Tibial nerve (tissue), 4 donors: ENCODE measurements around the gene MEA1. TPM values are rescaled to one million over a fixed set of nuclear protein-coding genes. Genes with fewer than 3 reads are reported as not detected.

Experiments used
- DNase-seq, 2 donors: peaks; one replicate each; pipeline ENCODE4 v3.0.0-alpha.2; 2019; ENCODE audit warnings: low spot score in 2 of 2
- H3K27ac ChIP-seq, 4 donors: fragments of 200-600 bp; sonication (generic) in 3 of 4; one replicate each; pipeline ENCODE4 v1.5.1; 2017 to 2019; ENCODE audit warnings: mild to moderate bottlenecking in 1 of 4
- H3K27me3 ChIP-seq, 2 donors: fragments of 200-600 bp; sonication (generic) in 1 of 2; one replicate each; pipeline versions ENCODE4 v1.5.1 to v1.6.0; 2017 to 2019
- H3K36me3 ChIP-seq, 3 donors: fragments of 200-600 bp; sonication (generic); one replicate each; pipeline ENCODE4 v1.5.1; 2018 to 2019
- H3K4me1 ChIP-seq, 4 donors: fragments of 200-600 bp; sonication (generic) in 3 of 4; one replicate each; pipeline ENCODE4 v1.5.1; 2017 to 2019
- H3K4me3 ChIP-seq, 4 donors: fragments of 200-600 bp; sonication (generic) in 3 of 4; one replicate each; pipeline ENCODE4 v1.5.1; 2017 to 2019; ENCODE audit warnings: mild to moderate bottlenecking in 1 of 4, moderate library complexity in 1 of 4
- H3K9me3 ChIP-seq, 4 donors: fragments of 200-600 bp; sonication (generic) in 3 of 4; one replicate each; pipeline ENCODE4 v1.5.1; 2017 to 2019
- EP300 ChIP-seq, 2 donors: sonication (generic); formaldehyde crosslinking; IDR thresholded peaks; one replicate each; pipeline ENCODE4 v1.6.1; 2017; ENCODE audit warnings: antibody characterized with exemption in 2 of 2, mild to moderate bottlenecking in 1 of 2
- POLR2A ChIP-seq, 2 donors: fragments of 450-650 bp; IDR thresholded peaks; one replicate each; pipeline ENCODE4 v1.6.1; 2017; ENCODE audit warnings: antibody characterized with exemption in 2 of 2, mild to moderate bottlenecking in 2 of 2, moderate library complexity in 2 of 2
- WGBS, 2 donors: methylation state at CpG; one replicate each; pipeline ENCODE4 v1.1.5; 2018; 5-methylcytosine and 5-hydroxymethylcytosine counted together
- total RNA-seq, 4 donors: library from RNA; depleted of rRNA; stranded (reverse); fragments of >200 nt; gene quantifications; one replicate each; pipeline ENCODE4 v1.1.0, GENCODE V29; 2016
- TF ChIP-seq, protein P1 (sequence below), 5 experiments: fragments of 200-600 bp in 3 of 5; fragments of 450-650 bp in 2 of 5; sonication (generic) in 3 of 5; IDR thresholded peaks; one replicate each; pipeline ENCODE4 v1.5.1; 2016 to 2019; ENCODE audit warnings: antibody characterized with exemption in 5 of 5, mild to moderate bottlenecking in 3 of 5, moderate library complexity in 2 of 5

MEA1 gene
- total RNA-seq, 4 donors from 2014 or later: 41.8 to 91.6 (median 67.4) TPM

- Histone ChIP-seq H3K27me3 (peaks cover 0 to 8% of the 10 kb centered on the region in 2 donors), H3K4me1 (peaks cover 0 to 17% (median 12%) of the 10 kb centered on the region in 4 donors), H3K27ac (no peak overlapping the region), H3K4me3 (no peak overlapping the region), H3K9me3 (no peaks in the 10 kb centered on the region), H3K36me3 (peaks cover 0 to 55% (median 7%) of the 10 kb centered on the region in 3 donors)
- no peak for TF ChIP-seq POLR2A (IDR thresholded peaks at IDR 0.05)
- no peak for TF ChIP-seq EP300 (IDR thresholded peaks at IDR 0.05)
- TF ChIP-seq, protein P1, sequence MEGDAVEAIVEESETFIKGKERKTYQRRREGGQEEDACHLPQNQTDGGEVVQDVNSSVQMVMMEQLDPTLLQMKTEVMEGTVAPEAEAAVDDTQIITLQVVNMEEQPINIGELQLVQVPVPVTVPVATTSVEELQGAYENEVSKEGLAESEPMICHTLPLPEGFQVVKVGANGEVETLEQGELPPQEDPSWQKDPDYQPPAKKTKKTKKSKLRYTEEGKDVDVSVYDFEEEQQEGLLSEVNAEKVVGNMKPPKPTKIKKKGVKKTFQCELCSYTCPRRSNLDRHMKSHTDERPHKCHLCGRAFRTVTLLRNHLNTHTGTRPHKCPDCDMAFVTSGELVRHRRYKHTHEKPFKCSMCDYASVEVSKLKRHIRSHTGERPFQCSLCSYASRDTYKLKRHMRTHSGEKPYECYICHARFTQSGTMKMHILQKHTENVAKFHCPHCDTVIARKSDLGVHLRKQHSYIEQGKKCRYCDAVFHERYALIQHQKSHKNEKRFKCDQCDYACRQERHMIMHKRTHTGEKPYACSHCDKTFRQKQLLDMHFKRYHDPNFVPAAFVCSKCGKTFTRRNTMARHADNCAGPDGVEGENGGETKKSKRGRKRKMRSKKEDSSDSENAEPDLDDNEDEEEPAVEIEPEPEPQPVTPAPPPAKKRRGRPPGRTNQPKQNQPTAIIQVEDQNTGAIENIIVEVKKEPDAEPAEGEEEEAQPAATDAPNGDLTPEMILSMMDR (IDR thresholded peaks at IDR 0.05): no peak
- no peak for DNase-seq
- WGBS, 2 donors: 86 to 89% methylated on average over 12 of the region's 12 CpGs
These were observed 51.6 kb downstream of the MEA1 start for GRCh38 chr6:42962096-42962495.

Other genes starting within 250 kb of the MEA1 start
- 10 to 100 TPM; 17.1 to 25.1 (median 23.2) TPM for gene BICRAL, start 231.9 kb downstream of the MEA1 start, total RNA-seq
- 10 to 100 TPM; 59.0 to 89.2 (median 83.7) TPM for gene RPL7L1, start 134.3 kb downstream of the MEA1 start, total RNA-seq
- gene PTCRA, start 97.9 kb downstream of the MEA1 start, total RNA-seq: not detected
- gene CNPY3, start 84.5 kb downstream of the MEA1 start, total RNA-seq: 10 to 100 TPM; 42.6 to 50.3 (median 47.1) TPM
- gene GNMT, start 53.2 kb downstream of the MEA1 start, total RNA-seq: 1 to 10 TPM in 3 of 4 donors, not detected in 1; 2.0 to 3.1 (median 2.1) TPM
- 10 to 100 TPM; 20.3 to 32.8 (median 27.3) TPM for gene PEX6, start 34.8 kb downstream of the MEA1 start, total RNA-seq
- 10 to 100 TPM; 25.8 to 54.6 (median 48.3) TPM for gene PPP2R5D, start 29.4 kb downstream of the MEA1 start, total RNA-seq
- 10 to 100 TPM; 74.1 to 98.3 (median 86.5) TPM for gene KLHDC3, start 303 bp upstream of the MEA1 start, total RNA-seq
- 10 to 100 TPM; 39.1 to 96.3 (median 52.8) TPM for gene RRP36, start 7.7 kb upstream of the MEA1 start, total RNA-seq
- gene CUL7, start 39.9 kb upstream of the MEA1 start, total RNA-seq: 10 to 100 TPM; 16.3 to 21.0 (median 17.9) TPM
- gene MRPL2, start 45.5 kb upstream of the MEA1 start, total RNA-seq: 10 to 100 TPM in 2 of 4 donors, 1 to 10 TPM in 2; 8.4 to 17.3 (median 11.6) TPM
- gene KLC4, start 45.7 kb upstream of the MEA1 start, total RNA-seq: 10 to 100 TPM; 21.6 to 32.9 (median 23.8) TPM
- gene PTK7, start 62.4 kb upstream of the MEA1 start, total RNA-seq: 1 to 10 TPM; 1.5 to 5.5 (median 3.9) TPM
- gene SRF, start 157.3 kb upstream of the MEA1 start, total RNA-seq: 10 to 100 TPM; 28.4 to 49.8 (median 35.3) TPM
- gene CUL9, start 168.2 kb upstream of the MEA1 start, total RNA-seq: 10 to 100 TPM; 47.9 to 76.2 (median 49.3) TPM
- gene DNPH1, start 215.5 kb upstream of the MEA1 start, total RNA-seq: 100 to 1,000 TPM in 2 of 4 donors, 10 to 100 TPM in 2; 61.8 to 114 (median 101) TPM
- gene TTBK1, start 229.5 kb upstream of the MEA1 start, total RNA-seq: not detected